H1 (cell line): Measurements from ENCODE around the gene UFSP2.

ENCODE experiments used
- CHD1 ChIP-seq: IDR thresholded peaks from 2 replicates; pipeline ENCODE4 v1.6.1; 2012; ENCODE audit warnings: low read depth, low read length, improper control_type of control experiment
- EGR1 ChIP-seq: IDR thresholded peaks from 2 replicates; pipeline ENCODE4 v1.6.1; 2011; ENCODE audit warnings: low read depth, low read length, borderline replicate concordance
- JUN ChIP-seq: IDR thresholded peaks from 2 replicates; pipeline ENCODE4 v1.6.1; 2011; ENCODE audit warnings: low read depth, mild to moderate bottlenecking, improper control_type of control experiment, low read length
- KDM5A ChIP-seq: fragments of 200-600 bp; IDR thresholded peaks from 2 replicates; pipeline ENCODE4 v1.7.1; 2012; ENCODE audit warnings: mild to moderate bottlenecking, low read length, inconsistent platforms, mixed read lengths
- POLR2A ChIP-seq, 2 experiments: IDR thresholded peaks; 1 replicate in 1 of 2; 2 replicates in 1 of 2; pipeline ENCODE4 v1.6.1; 2011; ENCODE audit warnings: low read depth in 2 of 2, low read length in 2 of 2, mild to moderate bottlenecking in 2 of 2; ENCODE audit errors: control extremely low read depth in 1 of 2
- POLR2AphosphoS5 ChIP-seq: IDR thresholded peaks from 2 replicates; pipeline ENCODE4 v1.6.1; 2011; ENCODE audit warnings: low read depth, low read length
- RAD21 ChIP-seq, 2 experiments: IDR thresholded peaks in 1 of 2; conservative IDR thresholded peaks in 1 of 2; 2 replicates each; pipeline ENCODE4 v1.6.1; 2011; ENCODE audit warnings: low read depth in 2 of 2, low read length in 2 of 2, improper control_type of control experiment in 1 of 2, inconsistent platforms in 1 of 2, mild to moderate bottlenecking in 1 of 2, moderate library complexity in 1 of 2
- SIN3A ChIP-seq, 2 experiments: IDR thresholded peaks in 1 of 2; conservative IDR thresholded peaks in 1 of 2; 2 replicates each; pipeline ENCODE4 v1.6.1; 2011 to 2012; ENCODE audit warnings: low read length in 2 of 2, improper control_type of control experiment in 1 of 2, low read depth in 1 of 2, mild to moderate bottlenecking in 1 of 2
- SIX5 ChIP-seq: IDR thresholded peaks from 2 replicates; pipeline ENCODE4 v1.6.1; 2011; ENCODE audit warnings: mild to moderate bottlenecking, low read depth, low read length
- TAF7 ChIP-seq: optimal IDR thresholded peaks from 2 replicates; pipeline ENCODE3; 2011; ENCODE audit warnings: low read depth, mild to moderate bottlenecking, inconsistent platforms, low read length, moderate library complexity, borderline replicate concordance
- TEAD4 ChIP-seq: IDR thresholded peaks from 2 replicates; pipeline ENCODE4 v1.6.1; 2012; ENCODE audit warnings: low read depth, low read length, inconsistent platforms, mixed read lengths
- TF ChIP-seq, protein P1 (sequence below), 3 experiments: IDR thresholded peaks; 1 replicate in 2 of 3; 2 replicates in 1 of 3; pipeline versions ENCODE4 v1.5.1 to v1.6.1; 2011; ENCODE audit warnings: low read length in 3 of 3, mild to moderate bottlenecking in 3 of 3, inconsistent platforms in 2 of 3, low read depth in 1 of 3, moderate library complexity in 1 of 3; ENCODE audit not compliant: insufficient read depth in 1 of 3; ENCODE audit errors: control extremely low read depth in 1 of 3

DNA sequence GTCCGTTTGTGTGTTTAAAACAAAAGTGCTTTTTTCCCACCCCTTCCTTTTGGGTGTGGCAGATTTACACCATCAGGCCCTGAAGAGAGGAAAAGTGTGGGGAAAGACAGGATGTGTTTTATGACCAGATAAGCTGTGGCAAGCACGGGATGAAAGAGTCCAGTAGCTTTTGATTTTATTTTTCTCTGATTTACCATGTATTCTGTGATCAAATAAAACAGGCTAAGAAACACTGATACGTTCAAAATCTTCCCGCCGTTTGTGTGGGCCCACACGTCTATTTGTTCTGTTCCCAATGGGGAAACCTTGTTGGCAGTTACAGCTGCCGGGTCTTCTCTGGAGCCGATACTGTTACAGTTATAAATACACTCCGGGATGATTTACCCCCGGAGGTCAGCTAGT, 40.8 kb downstream of the UFSP2 start:
- TF ChIP-seq, protein P1, sequence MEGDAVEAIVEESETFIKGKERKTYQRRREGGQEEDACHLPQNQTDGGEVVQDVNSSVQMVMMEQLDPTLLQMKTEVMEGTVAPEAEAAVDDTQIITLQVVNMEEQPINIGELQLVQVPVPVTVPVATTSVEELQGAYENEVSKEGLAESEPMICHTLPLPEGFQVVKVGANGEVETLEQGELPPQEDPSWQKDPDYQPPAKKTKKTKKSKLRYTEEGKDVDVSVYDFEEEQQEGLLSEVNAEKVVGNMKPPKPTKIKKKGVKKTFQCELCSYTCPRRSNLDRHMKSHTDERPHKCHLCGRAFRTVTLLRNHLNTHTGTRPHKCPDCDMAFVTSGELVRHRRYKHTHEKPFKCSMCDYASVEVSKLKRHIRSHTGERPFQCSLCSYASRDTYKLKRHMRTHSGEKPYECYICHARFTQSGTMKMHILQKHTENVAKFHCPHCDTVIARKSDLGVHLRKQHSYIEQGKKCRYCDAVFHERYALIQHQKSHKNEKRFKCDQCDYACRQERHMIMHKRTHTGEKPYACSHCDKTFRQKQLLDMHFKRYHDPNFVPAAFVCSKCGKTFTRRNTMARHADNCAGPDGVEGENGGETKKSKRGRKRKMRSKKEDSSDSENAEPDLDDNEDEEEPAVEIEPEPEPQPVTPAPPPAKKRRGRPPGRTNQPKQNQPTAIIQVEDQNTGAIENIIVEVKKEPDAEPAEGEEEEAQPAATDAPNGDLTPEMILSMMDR (IDR thresholded peaks at IDR 0.05; ENCODE audit: control extremely low read depth in 1 of 3, insufficient read depth in 1 of 3, low read depth in 1 of 3, low read length in 3 of 3): no peak
- TF ChIP-seq TEAD4: no peak
- TF ChIP-seq POLR2A (IDR thresholded peaks at IDR 0.05; ENCODE audit: control extremely low read depth in 1 of 2, low read depth in 2 of 2, low read length in 2 of 2): no peak
- no peak for TF ChIP-seq CHD1
- TF ChIP-seq KDM5A: no peak
- TF ChIP-seq TAF7: no peak
- TF ChIP-seq SIN3A (conservative IDR thresholded peaks at IDR 0.05 in 1 of 2, IDR thresholded peaks at IDR 0.05 in 1 of 2; ENCODE audit: low read depth in 1 of 2, low read length in 2 of 2): no peak
- no peak for TF ChIP-seq JUN
- TF ChIP-seq POLR2AphosphoS5: no peak
- TF ChIP-seq RAD21 (IDR thresholded peaks at IDR 0.05 in 1 of 2, conservative IDR thresholded peaks at IDR 0.05 in 1 of 2; ENCODE audit: low read depth in 2 of 2, low read length in 2 of 2): no peak
- no peak for TF ChIP-seq SIX5
- TF ChIP-seq EGR1: no peak
